Liver (tissue), 3 donors: ENCODE measurements around the gene ANXA11.

Source experiments
- CTCF ChIP-seq: fragments of 150-350 bp; IDR thresholded peaks from 2 replicates; pipeline ENCODE4 v1.5.1; 2017; ENCODE audit warnings: improper control_type of control experiment, low read depth, low read length; ENCODE audit not compliant: missing input control
- SP1 ChIP-seq: IDR thresholded peaks from 2 replicates; pipeline ENCODE4 v1.6.1; 2018; ENCODE audit warnings: antibody characterized with exemption, mild to moderate bottlenecking
- donor health status: healthy.
- donor health status: healthy.

GRCh38 chr10:80149123-80149522 lies 56.2 kb downstream of the ANXA11 start:
- TF ChIP-seq CTCF (no peak), SP1 (no peak)
